Left forelimb (tissue), 1 donor: Measurements from ENCODE around the gene SERPING1.
A peak's percentile ranks its signal among the peaks of the same experiment; 100 is the strongest.

Source experiments
- DNase-seq: peaks from one replicate; pipeline ENCODE4 v3.0.0-alpha.2; 2018; ENCODE audit warnings: low spot score

Gene SERPING1

DNA sequence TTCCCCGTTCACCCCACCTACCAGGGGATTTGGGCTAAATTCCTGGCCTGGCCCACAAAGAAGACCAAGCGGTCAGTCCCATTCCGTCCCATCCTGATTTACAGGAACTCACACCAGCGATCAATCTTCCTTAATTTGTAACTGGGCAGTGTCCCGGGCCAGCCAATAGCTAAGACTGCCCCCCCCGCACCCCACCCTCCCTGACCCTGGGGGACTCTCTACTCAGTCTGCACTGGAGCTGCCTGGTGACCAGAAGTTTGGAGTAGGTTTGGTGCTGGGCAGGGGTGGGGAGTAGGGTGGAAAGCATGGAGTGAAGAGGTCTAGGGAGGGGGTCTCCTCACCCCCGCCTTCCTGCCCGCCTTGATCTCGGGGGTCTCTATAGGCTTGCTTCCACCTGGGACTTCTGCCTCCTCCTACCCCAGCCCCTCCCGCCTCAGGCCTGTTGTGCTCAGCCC lies at the start of gene SERPING1:
Gene SERPING1 (plus strand): TSS at position 225 of the 455 bp plus-strand sequence. CDS start 586 bp downstream, outside the sequence.
- peak; percentile 76 for DNase-seq

DNA sequence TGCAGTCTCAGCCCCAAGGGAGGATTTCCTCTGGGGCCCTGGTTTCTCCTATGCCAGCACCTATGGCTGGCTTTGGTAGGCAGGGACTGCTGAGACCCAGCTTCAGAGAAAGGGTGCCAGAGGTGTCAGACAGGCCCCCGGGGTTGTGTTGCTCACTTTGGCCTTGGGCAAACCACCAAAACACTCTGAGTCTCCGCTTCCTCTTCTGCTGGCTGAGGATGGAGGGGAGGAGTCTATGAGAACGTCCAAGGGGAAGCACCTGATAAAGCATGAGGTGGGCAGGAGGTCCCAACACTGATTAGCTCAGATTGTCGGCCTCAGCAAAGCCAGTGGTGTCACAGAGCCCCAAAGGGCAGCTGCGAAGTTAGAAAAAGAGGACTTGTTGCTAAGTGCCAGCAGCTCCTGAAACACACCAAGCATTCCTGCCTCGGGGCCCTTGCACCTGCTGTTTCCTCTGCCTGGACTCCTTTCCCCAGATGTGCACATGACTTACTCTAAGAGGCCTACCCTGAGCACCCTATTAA lies 49.6 kb upstream of the SERPING1 start:
- no peak for DNase-seq

DNA sequence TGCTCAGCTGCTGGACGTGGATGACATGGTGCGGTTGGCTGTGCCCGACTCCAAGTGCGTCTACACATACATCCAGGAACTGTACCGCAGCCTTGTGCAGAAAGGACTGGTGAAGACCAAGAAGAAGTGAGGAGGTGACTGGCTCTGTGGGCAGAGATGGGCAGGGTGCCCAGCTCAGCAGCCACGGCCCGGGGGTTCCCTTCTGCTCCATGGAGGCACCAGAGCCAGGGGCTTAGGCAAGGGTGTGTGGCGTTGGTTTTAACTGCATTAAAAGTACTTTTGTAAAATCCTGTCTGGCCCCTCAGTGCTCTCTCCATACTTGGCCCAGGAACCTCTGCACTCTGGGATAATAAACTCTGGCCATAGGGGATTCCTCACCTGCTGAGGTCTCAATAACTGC lies 47.5 kb upstream of the SERPING1 start:
- DNase-seq: no peak

DNA sequence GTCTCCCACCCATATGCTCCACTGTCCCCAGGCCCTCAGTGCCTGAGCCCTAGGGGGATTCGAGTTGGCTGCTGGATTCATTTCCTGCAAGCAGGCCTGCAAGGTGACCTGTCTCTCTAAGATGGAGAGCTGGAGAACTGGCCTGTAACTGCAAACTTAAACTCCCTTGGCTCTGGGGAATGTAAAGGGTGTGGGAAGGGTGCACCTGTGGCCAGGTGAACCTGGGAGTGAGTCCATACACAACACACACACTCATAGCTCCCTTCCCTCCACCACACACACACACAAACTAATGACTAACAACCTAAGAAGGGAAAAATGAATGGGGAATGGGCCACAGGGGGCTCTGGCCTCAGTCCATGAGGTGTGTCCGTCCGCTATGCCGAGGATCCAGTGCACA lies 45.5 kb upstream of the SERPING1 start:
- no peak for DNase-seq

DNA sequence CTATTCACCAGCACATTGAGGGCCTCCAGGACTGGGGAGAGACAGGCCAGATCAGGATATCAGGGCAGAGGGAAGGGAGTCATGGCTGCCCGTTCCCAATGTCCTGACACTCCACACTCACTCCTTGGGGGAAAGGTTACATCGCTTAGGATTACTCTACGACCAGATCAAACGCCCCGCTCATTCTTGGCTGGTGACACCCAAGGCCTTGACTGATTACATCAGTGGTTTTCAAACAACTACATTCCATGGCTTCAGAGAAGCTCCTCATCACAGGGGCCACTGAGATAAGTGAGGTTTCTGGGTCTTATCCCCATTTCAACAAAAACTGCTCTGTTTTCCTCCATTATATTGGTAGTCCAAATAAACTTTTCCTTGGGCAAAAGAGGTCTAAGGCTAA lies 45.0 kb upstream of the SERPING1 start:
- no peak for DNase-seq

DNA sequence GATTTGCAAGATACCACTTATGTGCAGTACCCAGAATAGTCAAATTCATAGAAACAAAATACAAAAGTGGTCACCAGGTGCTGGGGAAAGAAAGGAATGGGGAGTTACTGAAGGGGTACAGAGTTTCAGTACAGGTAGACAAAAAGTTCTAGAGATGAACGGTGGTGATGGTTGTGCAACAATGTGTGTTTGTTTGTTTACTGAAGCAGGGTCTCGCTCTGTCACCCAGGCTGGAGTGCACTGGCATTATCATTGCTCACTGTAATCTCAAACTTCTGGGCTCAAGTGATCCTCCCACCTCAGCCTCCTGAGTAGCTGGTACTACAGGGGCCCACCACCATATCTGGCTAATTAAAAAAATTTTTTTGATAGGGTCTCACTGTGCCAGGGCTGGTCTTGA lies 42.1 kb upstream of the SERPING1 start:
- no peak for DNase-seq

- no peak for DNase-seq
Measured at GRCh38 chr11:57556041-57556440, 41.4 kb upstream of the SERPING1 start.

DNA sequence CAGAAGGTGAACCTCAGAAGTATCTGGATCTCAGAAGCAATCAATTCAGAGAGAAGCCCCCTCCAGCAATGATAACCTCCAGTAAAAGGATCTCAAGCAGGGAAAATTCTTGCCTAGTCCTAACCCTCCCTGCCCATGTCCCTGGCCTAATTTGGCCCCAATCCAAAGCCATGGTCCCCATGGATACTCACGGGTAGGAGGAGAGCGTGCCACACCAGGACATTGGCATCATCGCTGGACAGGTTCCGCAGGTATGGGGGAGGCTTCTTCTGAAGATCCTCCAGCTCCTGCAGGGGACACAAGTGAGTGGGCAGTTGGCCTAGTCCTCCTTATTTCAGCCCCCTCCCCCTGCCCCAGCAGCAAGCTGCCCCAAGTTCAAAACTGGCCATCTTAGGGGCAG lies 37.3 kb upstream of the SERPING1 start:
- no peak for DNase-seq

DNA sequence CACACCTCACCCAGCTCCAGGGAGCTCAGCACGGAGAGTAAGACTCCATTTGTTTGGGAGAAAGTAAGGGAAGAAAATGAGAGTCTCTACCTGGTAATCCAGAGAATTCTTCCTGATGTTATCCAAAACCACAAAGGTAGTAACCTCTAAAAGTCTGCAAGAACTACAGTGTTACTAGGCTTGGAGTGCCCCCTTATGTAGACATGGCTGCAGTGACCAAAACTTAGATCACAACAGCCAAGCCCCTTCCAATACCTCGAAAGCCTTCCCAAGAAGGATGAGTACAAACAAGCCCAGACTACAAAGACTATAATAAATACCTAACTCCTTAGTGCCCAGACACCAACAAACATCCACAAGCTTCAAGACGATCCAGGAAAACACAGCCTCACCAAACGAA lies 34.9 kb upstream of the SERPING1 start:
- DNase-seq: no peak

- DNase-seq: no peak
Measured at GRCh38 chr11:57566005-57566904, 31.2 kb upstream of the SERPING1 start.

GRCh38 chr11:57566905-57567514 lies 30.5 kb upstream of the SERPING1 start:
- DNase-seq: no peak

DNA sequence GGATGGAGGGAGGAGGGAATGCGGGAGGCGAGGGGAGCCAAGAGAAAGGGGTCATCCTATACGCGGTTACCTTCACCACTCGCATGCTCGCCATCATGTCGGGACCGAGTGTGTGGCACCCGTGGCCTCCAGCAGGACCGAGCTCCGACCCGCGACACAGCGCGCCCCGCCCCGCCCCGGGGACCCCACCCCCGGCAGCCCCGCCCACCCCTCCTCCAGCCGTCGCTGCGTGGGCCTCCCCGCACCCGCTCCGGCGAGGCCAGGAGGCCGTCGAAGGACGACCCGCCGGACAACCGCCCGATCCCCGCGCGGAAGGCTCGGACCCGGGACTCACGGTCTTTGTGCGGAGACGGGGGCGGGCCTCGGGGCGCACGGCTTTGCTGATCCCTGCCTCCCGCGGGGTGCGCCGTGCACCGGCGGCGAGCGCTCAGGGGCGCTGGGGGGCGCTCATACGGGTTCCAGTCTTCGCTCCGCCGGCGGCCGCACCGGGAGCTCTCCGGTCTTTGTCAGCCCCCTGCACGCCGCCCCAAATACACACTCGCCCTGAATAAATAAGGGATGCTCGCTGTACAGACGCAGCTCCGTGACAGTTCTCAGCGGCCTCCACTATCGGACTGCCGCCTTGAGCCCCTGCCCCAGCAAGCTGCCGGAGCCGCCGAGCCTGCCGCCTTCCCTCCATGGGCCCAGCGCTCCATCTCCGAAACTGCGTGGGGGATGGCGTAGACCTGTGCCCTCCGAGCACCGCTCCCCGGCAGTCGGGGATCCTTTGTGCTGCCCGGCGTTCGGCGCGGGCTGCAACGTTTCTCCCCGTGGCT lies 29.8 kb upstream of the SERPING1 start, which contains the start of gene UBE2L6:
Gene UBE2L6 (minus strand): TSS at position 158 of the 815 bp plus-strand sequence. CDS start 61 bp downstream, at position 97.
- peak; percentile 89 for DNase-seq

DNA sequence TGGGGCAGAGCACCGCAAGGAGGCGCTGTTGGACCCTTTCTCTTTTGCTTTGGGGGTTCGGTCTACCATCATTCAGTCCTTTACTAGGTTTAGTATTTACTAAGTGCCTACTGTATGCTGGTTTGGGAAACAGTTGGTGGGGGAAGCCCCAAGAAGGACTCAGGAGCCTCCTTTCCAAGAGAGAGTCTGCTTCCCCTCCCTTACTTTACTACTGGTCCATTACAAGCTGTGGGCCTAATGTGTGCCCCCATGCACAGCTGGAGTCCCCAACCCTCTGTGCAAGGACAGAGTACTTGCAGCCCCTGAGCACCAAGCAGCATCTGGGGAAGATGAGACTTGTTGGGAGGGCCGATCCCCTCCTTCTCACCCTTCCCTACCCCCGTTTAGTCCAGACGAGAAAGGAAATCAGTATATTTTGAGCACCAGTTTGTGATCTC lies 29.1 kb upstream of the SERPING1 start:
- DNase-seq: no peak

GRCh38 chr11:57571606-57572005 lies 25.9 kb upstream of the SERPING1 start:
- no peak for DNase-seq

DNA sequence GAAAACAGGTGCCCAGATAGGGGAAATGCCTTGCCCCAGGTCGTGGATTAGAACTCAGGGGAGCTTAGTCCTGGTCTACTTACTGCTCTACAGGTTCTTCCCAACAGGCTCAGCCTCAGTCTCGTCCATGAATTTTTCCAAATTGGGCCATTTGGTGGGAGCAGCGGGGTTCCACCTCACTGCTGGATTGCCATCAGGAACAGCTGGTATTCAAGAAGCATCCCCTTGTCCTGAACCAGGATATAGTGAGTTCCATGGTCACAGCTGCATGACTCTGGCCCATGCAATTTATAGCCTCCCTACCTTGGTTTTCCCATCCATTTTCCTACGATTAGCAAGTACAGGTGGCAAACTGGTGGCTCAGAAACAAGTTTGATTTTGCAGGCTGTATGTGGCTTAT lies 23.4 kb upstream of the SERPING1 start:
- no peak for DNase-seq

GRCh38 chr11:57584341-57584740 lies 13.1 kb upstream of the SERPING1 start:
- no peak for DNase-seq

DNA sequence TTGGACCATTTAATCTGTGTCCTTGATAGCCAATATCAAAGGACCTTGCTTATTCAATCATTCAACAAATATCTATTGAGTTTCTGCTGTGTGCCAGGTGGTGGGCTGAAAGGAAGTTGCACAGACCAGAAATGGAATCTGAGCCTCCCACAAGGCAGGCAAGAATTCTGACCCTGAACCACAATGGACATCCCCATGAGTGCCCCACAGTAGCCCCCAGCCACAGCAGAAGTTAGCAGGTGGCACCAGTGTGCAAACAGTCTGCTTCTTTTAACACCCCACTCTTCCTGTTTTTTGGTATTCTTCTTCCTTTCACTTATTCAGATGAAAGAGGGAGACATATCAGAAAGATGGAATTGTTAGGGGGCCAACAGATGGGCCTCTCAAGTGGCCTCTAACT lies 12.2 kb upstream of the SERPING1 start:
- no peak for DNase-seq

- no peak for DNase-seq
Measured at GRCh38 chr11:57586711-57587245, 10.7 kb upstream of the SERPING1 start.

DNA sequence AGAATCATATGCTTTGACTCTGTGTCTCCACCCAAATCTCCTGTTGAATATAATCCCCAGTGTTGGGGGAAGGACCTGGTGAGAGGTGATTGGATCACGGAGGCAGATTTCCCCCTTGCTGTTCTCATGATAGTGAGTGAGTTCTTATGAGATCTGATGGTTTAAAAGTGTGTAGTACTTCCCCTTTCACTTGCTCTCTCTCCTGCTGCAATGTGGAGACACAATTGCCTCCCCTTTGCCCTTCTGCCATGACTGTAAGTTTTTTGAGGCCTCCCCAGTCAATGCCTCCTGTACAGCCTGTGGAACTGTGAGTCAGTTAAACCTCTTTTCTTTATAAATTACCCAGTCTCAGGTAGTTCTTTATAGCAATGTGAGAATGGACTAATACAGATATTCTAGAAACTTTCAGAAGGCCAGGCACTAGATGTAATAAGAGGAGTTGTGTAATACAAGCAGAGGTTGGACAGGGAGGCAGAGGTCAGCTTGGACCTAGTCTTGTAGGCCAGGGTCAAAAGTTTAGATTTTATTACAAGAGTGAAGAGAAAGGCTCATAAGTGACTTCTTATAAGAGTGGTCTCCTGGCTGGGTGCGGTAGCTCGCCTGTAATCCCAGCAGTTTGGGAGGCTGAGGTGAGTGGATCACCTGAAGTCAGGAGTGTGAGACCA lies 9.3 kb upstream of the SERPING1 start:
- no peak for DNase-seq

DNA sequence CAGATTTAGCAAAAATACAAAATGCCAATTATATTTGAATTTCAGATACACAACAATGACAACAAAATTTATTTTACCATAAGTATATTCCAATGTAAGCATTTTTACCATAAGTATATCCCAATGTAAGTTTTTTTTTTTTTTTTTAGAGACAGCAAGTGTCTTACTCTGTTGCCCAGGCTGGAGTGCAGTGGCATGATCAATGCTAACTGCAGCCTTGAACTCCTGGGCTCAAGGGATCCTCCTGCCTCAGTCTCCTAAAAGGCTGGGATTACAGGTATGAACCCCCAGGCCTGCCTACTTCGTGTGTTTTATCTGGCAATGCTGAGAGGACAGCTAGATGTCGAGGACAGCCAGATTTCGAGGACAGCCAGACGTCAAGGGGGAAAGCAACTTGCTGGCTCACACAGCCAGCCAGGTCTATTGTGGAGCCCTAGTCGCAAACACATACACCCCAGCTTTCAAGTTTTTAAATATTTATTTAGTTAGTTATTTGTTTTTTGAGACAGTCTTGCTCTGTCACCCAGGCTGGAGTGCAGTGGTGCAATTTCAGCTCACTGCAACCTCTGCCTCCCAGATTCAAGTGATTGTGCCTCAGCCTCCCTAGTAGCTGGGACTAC lies 1.1 kb upstream of the SERPING1 start:
- DNase-seq: no peak
